Bronchial smooth muscle cell (primary cell): Measurements from ENCODE around the gene PDHA2. TPM values are rescaled to one million over a fixed set of nuclear protein-coding genes. Genes with fewer than 3 reads are reported as not detected.

Experiments used
- total RNA-seq: library from RNA; depleted of rRNA; stranded (reverse); fragments of >200 nt; gene quantifications from 2 replicates; pipeline ENCODE4 v1.2.1, GENCODE V29; 2014

Gene PDHA2
- not detected in 2 replicates for total RNA-seq

GRCh38 chr4:95839891-95840290 is at the start of gene PDHA2:
Gene PDHA2 (plus strand): TSS chr4:95840093. CDS start chr4:95840151, 58 bp downstream.

